ENCODE data around the gene DIP2B. TPM values are rescaled to one million over a fixed set of nuclear protein-coding genes. Genes with fewer than 3 reads are reported as not detected.

DIP2B gene
- polyA plus RNA-seq, 1 of the 3 experiments (the other 2 are of a cell fraction), result 6.6 TPM

GRCh38 chr12:50626026-50626425 is 121.2 kb downstream of the DIP2B start:
- peaks cover 4 to 40% of the 10 kb centered on the region in 2 experiments; a peak in 3 of 4 replicates for H3K4me1 ChIP-seq (ENCODE audit: control insufficient read depth in 1 of 2, insufficient read depth in 2 of 2, low read depth in 1 of 2, low read length in 1 of 2)
- H3K27ac ChIP-seq (ENCODE audit: low read depth in 2 of 2, low read length in 1 of 2), result no peak overlapping the region
- H3K79me2 ChIP-seq (ENCODE audit: insufficient read depth), result peaks cover 35% of the 10 kb centered on the region; the same call in 1 of the 2 replicates
- no peak for DNase-seq
- H3K27me3 ChIP-seq (ENCODE audit: insufficient read depth), result no peaks in the 10 kb centered on the region
- H3K9me3 ChIP-seq, result no peaks in the 10 kb centered on the region
- no peak overlapping the region for H3K9ac ChIP-seq
- H3K9me2 ChIP-seq, result no peaks in the 10 kb centered on the region
- H3K36me3 ChIP-seq (replicated peaks in 1 of 2; ENCODE audit: control insufficient read depth in 1 of 2, insufficient read depth in 2 of 2, low read length in 1 of 2), result peaks cover 0 to 35% of the 10 kb centered on the region in 2 experiments
- no peak overlapping the region for H2AFZ ChIP-seq (ENCODE audit: low read depth)
- WGBS (ENCODE audit: low lambda C conversion rate), result 92% methylated on average over 5 of the region's 5 CpGs
- H4K20me1 ChIP-seq (ENCODE audit: insufficient read depth), result no peaks in the 10 kb centered on the region
- ChIA-PET CTCF (interaction anchor here (1.7 kb wide), 1 partner anchor 12 kb away, joined by 8 read pairs; no protein-coding TSS in a partner anchor), POLR2A (no interaction called here)
- H3K4me3 ChIP-seq (ENCODE audit: low read depth in 2 of 2, low read length in 1 of 2), result no peak overlapping the region
- TF ChIP-seq YY1 (IDR thresholded peaks at IDR 0.05; ENCODE audit: low read depth) (no peak), TEAD4 (IDR thresholded peaks at IDR 0.05; ENCODE audit: borderline replicate concordance, insufficient read depth) (no peak), EZH2phosphoT487 (IDR thresholded peaks at IDR 0.05; ENCODE audit: borderline replicate concordance, low read depth) (no peak)
- H3F3A ChIP-seq (replicated peaks; ENCODE audit: insufficient read depth), result peaks cover 19% of the 10 kb centered on the region
- H3K4me2 ChIP-seq, result no peak overlapping the region

GRCh38 chr12:50627491-50627890 is 122.7 kb downstream of the DIP2B start:
- Histone ChIP-seq H3K79me2 (ENCODE audit: insufficient read depth) (peaks cover 22% of the 10 kb centered on the region; the same call in 1 of the 2 replicates), H3F3A (replicated peaks; ENCODE audit: insufficient read depth) (peaks cover 5% of the 10 kb centered on the region), H3K4me3 (ENCODE audit: low read depth in 2 of 2, low read length in 1 of 2) (no peak overlapping the region), H3K27me3 (ENCODE audit: insufficient read depth) (no peaks in the 10 kb centered on the region), H3K4me1 (ENCODE audit: control insufficient read depth in 1 of 2, insufficient read depth in 2 of 2, low read depth in 1 of 2, low read length in 1 of 2) (peaks cover 0 to 25% of the 10 kb centered on the region in 2 experiments; a peak in 1 of 4 replicates), H3K27ac (ENCODE audit: low read depth in 2 of 2, low read length in 1 of 2) (no peak overlapping the region), H3K4me2 (no peak overlapping the region), H3K36me3 (replicated peaks in 1 of 2; ENCODE audit: control insufficient read depth in 1 of 2, insufficient read depth in 2 of 2, low read length in 1 of 2) (peaks cover 0 to 36% of the 10 kb centered on the region in 2 experiments), H3K9me2 (no peaks in the 10 kb centered on the region), H3K9ac (no peak overlapping the region), H2AFZ (ENCODE audit: low read depth) (no peak overlapping the region), H4K20me1 (ENCODE audit: insufficient read depth) (no peaks in the 10 kb centered on the region), H3K9me3 (no peaks in the 10 kb centered on the region)
- CTCF ChIA-PET, result interaction anchor here (1.2 kb wide), 1 partner anchor 10 kb away, joined by 4 read pairs; no protein-coding TSS in a partner anchor
- no peak for TF ChIP-seq GABPA (IDR thresholded peaks at IDR 0.05; ENCODE audit: low read depth)
- no peak for TF ChIP-seq IRF3 (IDR thresholded peaks at IDR 0.05; ENCODE audit: low read depth, low read length)
- TF ChIP-seq GATA2 (CRISPR knock-in tag; IDR thresholded peaks at IDR 0.05), result no peak
- TF ChIP-seq EZH2phosphoT487 (IDR thresholded peaks at IDR 0.05; ENCODE audit: borderline replicate concordance, low read depth), result no peak
- no peak for TF ChIP-seq FOXM1 (IDR thresholded peaks at IDR 0.05; ENCODE audit: low read depth)
- no peak for TF ChIP-seq RCOR1 (IDR thresholded peaks at IDR 0.05; ENCODE audit: low read length)
- TF ChIP-seq YY1 (IDR thresholded peaks at IDR 0.05; ENCODE audit: low read depth), result no peak
- no peak for TF ChIP-seq REST (IDR thresholded peaks at IDR 0.05; ENCODE audit: low read depth, low read length)
- no peak for TF ChIP-seq MAX (IDR thresholded peaks at IDR 0.05; ENCODE audit: low read depth)
- no peak for TF ChIP-seq SMC3 (IDR thresholded peaks at IDR 0.05; ENCODE audit: low read depth, low read length)
- TF ChIP-seq TAF1 (IDR thresholded peaks at IDR 0.05; ENCODE audit: borderline replicate concordance, low read depth, low read length), result no peak
- 100% methylated on average over 1 of the region's 2 CpGs for WGBS (ENCODE audit: low lambda C conversion rate)
- DNase-seq, result no peak
- POLR2A ChIA-PET, result no interaction called here
